COR-L47 (cell line): ENCODE measurements around the gene CYP4Z1.
"Not testable (repeated sequence)": the region's sequence is repeated elsewhere in the genome, so short reads cannot be mapped to it uniquely, and the experiment has no call there.

ENCODE experiments used
- DNase-seq: peaks from one replicate; lab custom pipeline; 2025; lab: John Stamatoyannopoulos, UW

Gene CYP4Z1

DNA sequence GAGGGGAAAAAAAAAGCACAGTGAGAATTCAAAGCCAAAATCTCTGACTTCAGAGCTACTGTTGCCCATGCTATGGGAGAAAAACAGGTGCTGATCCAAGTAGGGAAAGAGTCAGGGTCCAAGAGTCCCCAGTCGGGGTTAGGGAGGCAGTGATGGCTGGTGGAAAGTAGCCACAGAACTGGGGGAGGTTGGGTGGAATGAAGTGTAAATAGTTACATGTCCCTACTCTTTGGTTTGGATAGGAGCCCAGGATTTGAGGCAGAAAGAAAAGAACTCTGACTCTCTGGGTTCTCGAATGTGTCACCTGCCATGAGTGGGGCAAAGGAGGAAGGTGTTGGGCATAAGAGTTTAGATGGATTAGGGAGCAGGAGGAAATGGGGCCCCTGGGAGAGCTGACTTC, 61.8 kb downstream of the CYP4Z1 start:
- DNase-seq, result not testable (repeated sequence)

DNA sequence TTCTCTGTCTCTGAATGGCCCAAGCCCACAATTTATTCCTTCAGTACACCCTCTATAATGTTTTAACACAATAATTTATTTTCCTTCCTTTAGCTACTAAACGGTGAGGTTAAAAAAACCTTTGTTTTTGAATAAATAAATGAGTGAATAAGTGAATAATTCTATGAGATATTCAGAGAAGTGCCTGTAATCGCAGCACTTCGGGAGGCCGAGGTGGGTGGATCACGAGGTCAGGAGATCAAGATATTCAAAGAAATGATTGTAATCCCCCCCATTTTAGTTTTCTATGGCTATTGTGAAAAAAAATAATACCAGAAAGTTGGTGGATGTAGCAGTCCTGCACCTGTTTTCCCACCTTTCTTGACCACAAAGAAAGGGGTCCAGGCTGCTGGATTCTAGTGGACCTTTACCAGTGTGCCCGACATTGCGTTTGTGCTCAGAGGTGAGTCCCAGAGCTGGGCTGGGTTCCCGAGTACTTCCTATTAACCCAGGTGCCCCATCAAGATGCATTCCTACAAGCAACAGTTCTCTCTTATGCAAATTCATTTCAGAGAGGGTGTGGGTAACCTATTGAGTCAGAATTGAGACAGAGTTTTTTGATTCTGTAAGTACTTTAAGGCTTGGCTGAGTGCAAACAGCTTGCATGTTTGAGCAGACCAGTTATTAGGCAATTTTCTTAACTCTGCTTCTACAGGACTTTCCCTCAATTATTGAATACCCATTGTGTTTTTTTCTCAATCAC, 62.6 kb downstream of the CYP4Z1 start:
- not testable (repeated sequence) for DNase-seq

DNA sequence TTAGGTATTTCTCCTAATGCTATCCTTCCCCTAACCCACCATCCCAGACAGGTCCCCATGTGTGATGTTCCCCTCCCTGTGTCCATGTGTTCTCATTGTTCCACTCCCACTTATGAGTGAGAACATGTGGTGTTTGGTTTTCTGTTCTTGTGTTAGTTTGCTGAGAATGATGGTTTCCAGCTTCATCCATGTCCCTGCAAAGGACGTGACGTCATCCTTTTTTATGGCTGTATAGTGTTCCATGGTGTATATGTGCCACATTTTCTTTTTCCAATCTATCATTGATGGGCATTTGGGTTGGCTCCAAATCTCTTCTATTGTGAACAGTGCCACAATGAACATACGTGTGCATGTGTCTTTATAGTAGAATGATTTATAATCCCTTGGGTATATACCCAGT, 65.6 kb downstream of the CYP4Z1 start:
- DNase-seq, result not testable (repeated sequence)

DNA sequence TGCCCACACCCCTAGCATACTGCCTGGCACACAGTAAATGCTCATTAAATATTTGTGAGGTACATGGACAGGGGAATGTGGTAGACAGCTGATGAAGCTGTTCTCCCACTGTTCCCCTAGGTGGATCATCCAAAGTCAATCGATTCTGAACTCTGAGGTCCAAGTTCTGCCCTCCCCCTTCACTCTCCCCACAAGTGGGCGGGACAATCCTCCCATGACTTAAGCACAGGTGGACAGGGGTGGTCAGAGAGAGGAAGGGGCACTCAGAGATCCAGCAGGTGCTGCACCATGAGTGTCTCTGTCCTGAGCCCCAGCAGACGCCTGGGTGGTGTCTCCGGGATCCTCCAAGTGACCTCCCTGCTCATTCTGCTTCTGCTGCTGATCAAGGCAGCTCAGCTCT, 70.2 kb downstream of the CYP4Z1 start, which contains the start of gene CYP4A22:
Gene CYP4A22, plus strand, starts transcription at position 244 of the 400 bp plus-strand sequence. Its CDS starts 45 bp downstream, at position 289.
- no peak for DNase-seq

DNA sequence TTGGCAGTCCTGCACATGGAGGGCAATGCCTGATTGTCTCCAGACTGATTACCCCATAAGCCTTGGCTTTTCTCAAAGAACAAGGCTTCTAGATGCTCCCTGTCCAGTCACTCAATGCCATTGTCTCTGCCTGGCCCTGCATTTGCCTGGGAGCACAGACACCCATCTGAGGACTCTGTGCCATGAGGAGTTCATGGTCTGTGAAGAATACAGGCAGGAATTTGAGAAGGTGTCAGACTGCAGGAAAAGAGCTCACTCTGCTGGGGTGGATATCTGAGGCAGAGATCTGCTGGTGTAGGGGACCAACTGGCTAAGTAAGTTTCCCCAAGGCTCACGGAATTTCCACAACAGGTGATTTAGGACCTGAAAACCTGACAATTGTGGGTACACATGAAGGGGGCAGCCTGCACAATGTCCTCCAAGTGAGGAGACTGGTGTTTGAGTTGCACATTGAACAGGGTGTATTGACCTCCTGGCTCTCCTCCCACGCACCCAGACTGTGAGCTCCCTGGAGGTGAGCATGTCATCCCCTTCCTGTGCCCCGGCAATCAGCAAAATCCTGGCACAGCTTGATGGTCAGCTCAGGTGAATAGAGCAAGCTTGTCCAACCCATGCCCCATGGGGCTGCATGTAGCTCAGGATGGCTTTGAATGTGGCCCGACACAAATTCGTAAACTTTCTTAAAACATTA, 71.0 kb downstream of the CYP4Z1 start:
- no peak for DNase-seq

DNA sequence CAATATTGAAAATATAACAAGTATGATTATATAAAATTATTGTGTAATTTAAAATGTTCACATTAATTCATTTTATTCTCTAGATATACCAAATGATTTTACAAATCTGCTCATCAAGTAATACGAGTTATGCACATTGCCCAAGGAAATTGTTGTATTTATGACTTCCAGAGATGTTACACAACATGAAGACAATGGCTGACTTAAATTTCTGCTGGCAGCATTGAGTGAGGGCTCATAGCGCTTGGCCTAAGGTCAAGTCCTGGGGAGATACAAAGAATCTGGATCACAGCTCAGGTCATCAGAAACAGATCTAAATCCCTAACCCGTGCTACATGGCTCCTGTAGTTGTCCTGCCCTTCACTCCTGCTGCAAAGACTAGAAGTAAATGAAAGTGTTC, 73.3 kb downstream of the CYP4Z1 start:
- DNase-seq, result not testable (repeated sequence)

DNA sequence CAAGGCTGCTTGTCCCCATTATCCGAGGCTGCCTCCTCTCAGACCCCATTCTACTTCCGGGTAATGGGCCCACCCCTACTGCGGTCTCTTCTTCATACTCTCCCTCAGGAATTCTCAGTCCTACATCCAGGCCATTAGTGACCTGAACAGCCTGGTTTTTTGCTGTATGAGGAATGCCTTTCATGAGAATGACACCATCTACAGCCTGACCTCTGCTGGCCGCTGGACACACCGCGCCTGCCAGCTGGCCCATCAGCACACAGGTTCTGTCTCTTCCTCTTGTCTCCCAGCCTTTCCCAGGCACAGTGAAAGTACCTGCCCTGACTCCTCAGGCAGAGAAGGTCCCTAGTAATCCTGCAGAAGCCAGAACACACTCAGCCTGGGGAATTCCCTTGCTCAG, 76.6 kb downstream of the CYP4Z1 start:
- not testable (repeated sequence) for DNase-seq

DNA sequence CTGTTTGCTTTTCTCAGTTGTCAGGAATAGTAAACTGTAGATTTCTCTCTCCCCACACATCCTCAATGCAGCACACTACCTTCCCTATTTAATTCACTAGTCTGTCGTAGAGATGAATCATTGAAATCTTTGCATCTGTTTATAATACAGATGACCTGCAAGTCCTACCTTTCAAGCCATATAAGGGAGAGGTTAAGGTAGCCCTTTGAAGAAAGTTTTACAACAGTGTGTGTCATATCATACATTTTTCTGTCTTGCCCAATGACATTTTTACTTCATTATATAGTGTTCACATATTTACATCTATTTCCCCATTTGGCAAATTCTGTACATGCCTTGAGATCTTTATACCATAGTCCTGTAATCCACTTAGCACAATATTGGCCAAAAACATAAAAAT, 79.5 kb downstream of the CYP4Z1 start:
- not testable (repeated sequence) for DNase-seq

DNA sequence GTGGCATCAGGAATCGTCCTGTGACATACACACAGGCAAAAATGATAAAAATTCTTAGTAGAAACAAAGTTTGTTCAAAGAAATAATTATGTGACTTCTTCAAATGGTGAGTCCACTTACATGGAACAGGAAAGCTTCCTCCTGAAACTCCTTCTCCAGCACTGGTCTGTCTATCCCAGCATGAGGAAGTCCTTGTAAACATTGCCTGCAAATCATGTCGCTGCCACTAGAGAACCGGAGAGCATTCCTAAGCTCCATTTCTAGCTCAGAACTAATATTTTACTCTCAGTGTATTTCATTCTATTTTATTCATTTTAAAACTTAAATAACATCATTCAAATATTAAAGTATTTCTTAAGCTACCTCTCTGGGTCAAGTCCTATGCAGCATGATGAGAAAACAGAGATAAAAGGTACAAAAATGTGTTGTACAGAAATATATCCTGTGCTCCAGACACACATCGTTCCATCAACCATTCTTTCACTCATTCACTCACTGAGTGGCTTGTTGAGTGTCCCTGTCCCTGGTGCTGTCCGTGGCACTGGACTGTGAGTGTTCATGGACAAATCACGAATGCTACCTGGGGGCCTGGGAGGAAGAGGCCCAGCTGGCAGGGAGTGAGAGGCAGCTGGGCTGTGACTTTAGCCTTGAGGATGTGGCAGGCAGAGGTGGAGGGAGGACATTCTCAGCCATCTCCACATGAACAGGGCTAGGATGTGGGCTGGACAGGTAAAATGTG, 80.2 kb downstream of the CYP4Z1 start:
- no peak for DNase-seq

DNA sequence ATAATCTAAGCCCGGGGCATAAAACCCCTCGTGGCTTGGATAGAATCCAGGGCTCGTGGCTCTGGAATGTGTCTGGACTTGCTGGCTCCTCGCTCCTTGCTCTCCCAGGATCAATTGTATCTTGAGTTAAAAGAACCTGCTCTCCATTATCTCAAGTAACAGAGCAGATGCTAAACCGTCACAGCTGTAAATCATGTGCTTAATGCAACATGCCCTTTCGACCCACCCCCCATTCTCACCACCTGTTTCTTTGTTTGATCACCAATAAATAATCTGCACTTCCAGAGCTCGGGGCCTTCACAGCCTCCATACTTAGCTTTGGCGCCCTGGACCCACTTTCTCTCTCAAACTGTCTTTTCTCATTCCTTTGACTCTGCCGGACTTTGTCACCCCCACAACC, 82.1 kb downstream of the CYP4Z1 start:
- DNase-seq, result not testable (repeated sequence)

DNA sequence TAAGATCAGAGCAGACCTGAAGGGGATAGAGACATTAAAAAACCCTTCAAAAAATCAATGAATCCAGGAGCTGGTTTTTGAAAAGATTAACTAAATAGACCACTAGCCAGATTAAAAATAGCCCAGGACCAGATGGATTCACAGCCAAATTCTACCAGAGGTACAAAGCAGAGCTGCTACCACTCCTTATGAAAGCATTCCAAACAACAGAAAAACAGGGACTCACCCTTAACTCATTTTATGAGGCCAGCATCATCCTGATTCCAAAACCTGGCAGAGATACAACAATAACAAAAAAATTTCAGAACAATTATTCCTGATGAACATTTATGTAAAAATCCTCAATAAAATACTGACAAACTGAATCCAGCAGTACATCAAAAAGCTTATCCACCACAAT, 89.4 kb downstream of the CYP4Z1 start:
- not testable (repeated sequence) for DNase-seq

DNA sequence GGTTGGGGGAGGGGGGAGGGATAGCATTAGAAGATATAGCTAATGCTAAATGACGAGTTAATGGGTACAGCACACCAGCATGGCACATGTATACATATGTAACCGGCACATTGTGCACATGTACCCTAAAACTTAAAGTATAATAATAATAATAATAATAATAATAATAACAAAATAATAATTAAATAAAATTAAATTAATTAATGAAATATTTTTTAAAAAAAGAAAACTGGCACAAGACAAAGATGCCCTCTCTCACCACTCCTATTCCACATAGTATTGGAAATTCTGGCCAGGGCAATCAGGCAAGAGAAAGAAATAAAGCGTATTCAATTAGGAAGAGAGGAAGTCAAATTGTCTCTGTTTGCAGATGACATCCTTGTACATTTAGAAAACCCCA, 90.9 kb downstream of the CYP4Z1 start:
- DNase-seq, result not testable (repeated sequence)

DNA sequence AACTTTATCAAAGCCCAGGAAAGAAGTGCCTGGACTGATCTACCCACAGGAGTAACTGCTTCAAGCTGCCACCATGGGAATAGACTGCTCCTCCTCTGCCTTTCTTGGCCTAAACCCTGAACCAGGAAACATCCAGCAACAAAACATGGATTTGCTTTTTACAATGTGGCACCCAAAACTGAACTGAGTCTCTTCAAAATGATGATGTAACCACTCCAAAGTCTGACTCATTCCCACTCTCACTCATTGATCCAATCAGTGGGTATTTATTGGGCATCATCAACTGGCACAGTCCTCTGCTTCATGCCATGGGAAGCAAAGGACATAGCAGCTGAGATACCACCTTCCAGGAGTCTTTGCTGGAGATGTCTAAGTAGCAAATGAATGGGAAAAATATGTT, 93.7 kb downstream of the CYP4Z1 start:
- no peak for DNase-seq

DNA sequence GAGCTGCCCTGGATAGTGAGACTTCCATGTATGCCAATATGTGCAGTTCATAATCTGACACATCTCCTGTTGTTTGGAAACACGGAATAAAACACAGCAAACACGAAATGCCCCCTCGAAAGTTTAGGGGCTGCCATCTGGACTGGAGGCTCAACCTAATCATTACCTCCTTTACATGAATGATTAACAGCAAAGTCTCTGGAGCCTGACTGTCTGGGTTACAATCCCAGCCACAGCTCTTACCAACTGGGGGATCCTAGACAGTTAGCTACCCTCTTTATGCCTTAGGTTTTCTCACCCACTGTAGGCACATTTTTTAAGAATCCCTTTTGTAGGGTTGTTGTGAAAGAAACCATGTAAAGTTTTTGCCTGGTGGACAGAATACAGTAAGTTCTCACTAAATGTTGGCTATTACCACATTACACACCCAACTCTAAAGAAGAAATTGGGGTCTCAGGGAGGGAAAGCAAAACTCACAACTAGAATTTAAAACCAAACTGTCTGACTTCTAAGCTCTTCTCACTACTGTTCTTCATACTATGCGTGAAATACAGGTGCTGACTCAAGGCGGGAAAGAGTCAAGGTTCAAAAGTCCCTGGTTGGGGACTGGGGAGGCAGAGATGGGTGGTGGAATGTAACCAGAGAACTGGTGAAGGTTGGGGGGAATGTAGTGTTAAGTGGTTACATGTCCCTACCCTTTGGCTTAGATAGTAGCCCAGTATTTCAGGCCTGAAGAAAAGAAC, 94.4 kb downstream of the CYP4Z1 start:
- no peak for DNase-seq

DNA sequence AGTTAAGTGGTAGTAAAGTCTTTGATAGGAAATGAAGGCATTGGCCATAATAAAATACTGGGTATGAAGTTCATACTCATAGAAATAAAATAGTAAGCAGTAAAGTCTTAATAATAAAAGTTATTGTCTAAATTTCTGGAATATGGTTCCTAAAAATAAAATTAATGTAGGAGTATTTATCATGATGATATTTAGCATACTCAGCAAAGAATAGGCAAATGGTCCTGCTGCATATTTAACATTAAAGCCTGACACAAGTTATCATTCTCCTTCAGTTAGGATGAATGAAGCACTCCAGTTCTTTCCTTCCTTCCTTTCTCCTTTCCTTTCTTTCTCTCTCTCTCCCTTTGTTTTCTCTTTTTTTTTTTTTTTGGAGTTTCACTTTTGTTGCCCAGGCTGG, 97.5 kb downstream of the CYP4Z1 start:
- DNase-seq, result no peak
